Type B pancreatic cell (in vitro differentiated cells): ENCODE data around the gene GALK2. TPM values are rescaled to one million over a fixed set of nuclear protein-coding genes. Genes with fewer than 3 reads are reported as not detected.
A peak's percentile ranks its signal among the peaks of the same experiment; 100 is the strongest.

Source experiments
- DNase-seq: peaks from one replicate; pipeline ENCODE4 v3.0.0; 2021; ENCODE audit warnings: mixed read lengths; ENCODE audit not compliant: unreplicated experiment; ENCODE audit errors: extremely low spot score
- H3K27ac Mint-ChIP-seq: 2 replicates; pipeline ENCODE4 v1.8.0; 2021; ENCODE audit warnings: mild to moderate bottlenecking, mixed read lengths
- H3K27me3 Mint-ChIP-seq: 2 replicates; pipeline ENCODE4 v1.8.0; 2021; ENCODE audit warnings: mixed read lengths
- H3K36me3 Mint-ChIP-seq: 2 replicates; pipeline ENCODE4 v1.8.0; 2021; ENCODE audit warnings: mixed read lengths
- H3K4me1 Mint-ChIP-seq: one replicate; pipeline ENCODE4 v1.8.0; 2021; ENCODE audit warnings: mixed read lengths; ENCODE audit not compliant: unreplicated experiment
- H3K4me3 Mint-ChIP-seq: 2 replicates; pipeline ENCODE4 v1.8.0; 2021; ENCODE audit warnings: mild to moderate bottlenecking, mixed read lengths
- H3K9me3 Mint-ChIP-seq: 2 replicates; pipeline ENCODE4 v1.8.0; 2021; ENCODE audit warnings: mixed read lengths
- CTCF ChIP-seq: fragments of 200-600 bp; sonication (generic); conservative IDR thresholded peaks from 2 replicates; pipeline ENCODE4 v1.5.0; 2021; ENCODE audit warnings: antibody characterized with exemption, mild to moderate bottlenecking
- total RNA-seq: library from RNA; stranded (reverse); gene quantifications from 2 replicates; pipeline ENCODE4 v1.2.1, GENCODE V29; 2021; ENCODE audit warnings: low replicate concordance

The GALK2 gene
- total RNA-seq, 1 donor from 2014 or later: 24.9 TPM

- no peak overlapping the region for H3K4me3 Mint-ChIP-seq
- no peak for TF ChIP-seq CTCF
- peaks cover 42% of the 10 kb centered on the region for H3K36me3 Mint-ChIP-seq
- no peaks in the 10 kb centered on the region for H3K27me3 Mint-ChIP-seq
- DNase-seq: no peak
- H3K27ac Mint-ChIP-seq: no peak overlapping the region
- peaks cover 27% of the 10 kb centered on the region for H3K9me3 Mint-ChIP-seq
- no peaks in the 10 kb centered on the region for H3K4me1 Mint-ChIP-seq
Observed at GRCh38 chr15:49212897-49213296, 42.9 kb downstream of the GALK2 start.

- H3K27ac Mint-ChIP-seq: no peak overlapping the region
- H3K9me3 Mint-ChIP-seq: peaks cover 5% of the 10 kb centered on the region
- H3K27me3 Mint-ChIP-seq: no peaks in the 10 kb centered on the region
- no peak overlapping the region for H3K4me3 Mint-ChIP-seq
- no peaks in the 10 kb centered on the region for H3K4me1 Mint-ChIP-seq
- H3K36me3 Mint-ChIP-seq: peaks cover 34% of the 10 kb centered on the region
- DNase-seq: no peak
- no peak for TF ChIP-seq CTCF
Observed at GRCh38 chr15:49215768-49216739, 46.0 kb downstream of the GALK2 start.

- Mint-ChIP-seq H3K4me3 (no peak overlapping the region), H3K4me1 (no peaks in the 10 kb centered on the region), H3K27me3 (no peaks in the 10 kb centered on the region), H3K27ac (no peak overlapping the region), H3K9me3 (peaks cover 14% of the 10 kb centered on the region), H3K36me3 (peaks cover 36% of the 10 kb centered on the region)
- no peak for TF ChIP-seq CTCF
- DNase-seq: no peak
Observed at GRCh38 chr15:49223536-49224274, 53.7 kb downstream of the GALK2 start.

- Mint-ChIP-seq H3K4me3 (no peak overlapping the region), H3K4me1 (no peaks in the 10 kb centered on the region), H3K36me3 (peaks cover 34% of the 10 kb centered on the region), H3K9me3 (peaks cover 14% of the 10 kb centered on the region), H3K27ac (no peak overlapping the region), H3K27me3 (no peaks in the 10 kb centered on the region)
- peak; percentile 64 for TF ChIP-seq CTCF
- no peak for DNase-seq
Observed at GRCh38 chr15:49225572-49226281, 55.7 kb downstream of the GALK2 start.

GRCh38 chr15:49227602-49228001, 57.6 kb downstream of the GALK2 start:
- no peak for TF ChIP-seq CTCF
- Mint-ChIP-seq H3K36me3 (peaks cover 36% of the 10 kb centered on the region), H3K4me3 (no peak overlapping the region), H3K27me3 (no peaks in the 10 kb centered on the region), H3K27ac (no peak overlapping the region), H3K4me1 (no peaks in the 10 kb centered on the region), H3K9me3 (peaks cover 11% of the 10 kb centered on the region)
- DNase-seq: no peak
